Stimulated activated CD4-positive, alpha-beta T cell treated with anti-CD3 and anti-CD28 coated beads, Interleukin-2, amount 100 ng/mL, for 24 hours (primary cell): Measurements from ENCODE around the gene LEF1.

Experiments
- DNase-seq, 2 donors: peaks; one replicate each; pipeline ENCODE4 v3.0.0-alpha.2; 2020

Gene LEF1

DNA sequence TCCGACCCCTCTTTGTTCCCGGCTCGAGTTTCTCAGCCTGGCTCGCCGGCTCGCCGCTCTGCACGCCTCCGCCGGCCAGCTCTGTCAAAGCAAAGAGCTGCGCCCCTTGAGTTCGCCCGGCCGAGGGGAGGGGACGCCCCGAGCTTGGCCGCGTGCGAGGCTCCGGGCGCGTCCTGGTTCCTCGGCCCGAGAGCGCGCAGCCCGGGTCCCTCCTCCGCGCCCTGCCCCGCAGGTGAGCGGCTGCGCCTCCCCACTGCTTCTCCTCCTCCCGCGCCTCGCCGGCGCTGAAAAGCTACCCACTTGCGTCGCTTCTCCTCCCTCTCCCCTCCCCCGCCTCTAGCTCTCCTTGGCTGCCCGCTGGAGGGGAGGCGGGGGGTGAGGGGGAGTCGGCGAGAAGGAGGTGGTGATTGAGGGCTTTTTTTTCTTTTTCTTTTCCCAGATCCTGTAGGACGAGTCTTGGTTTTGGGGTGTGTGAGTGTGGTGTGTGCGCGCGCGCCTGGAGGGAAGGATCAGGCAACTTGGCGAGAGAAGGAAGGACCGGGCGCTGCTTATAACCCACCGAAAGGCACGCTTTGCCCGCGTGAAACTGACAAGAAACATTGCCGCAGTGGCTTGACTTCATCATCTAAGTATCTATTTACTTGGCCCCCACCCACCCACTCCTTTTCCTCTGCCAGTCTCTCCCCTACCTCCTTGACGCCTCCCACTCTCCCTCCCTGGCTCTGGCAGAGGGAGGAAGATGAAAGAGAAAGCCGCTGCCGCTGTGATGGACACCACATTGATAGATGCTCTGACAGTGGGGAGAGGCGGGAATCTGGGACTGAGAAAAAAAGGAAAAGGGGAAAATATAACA, at the start of gene LEF1:
Gene LEF1, minus strand, starts transcription at position 262 of the 853 bp plus-strand sequence. CDS start 1,165 bp downstream, outside the sequence.
- DNase-seq = peak; percentile 77 to 79

DNA sequence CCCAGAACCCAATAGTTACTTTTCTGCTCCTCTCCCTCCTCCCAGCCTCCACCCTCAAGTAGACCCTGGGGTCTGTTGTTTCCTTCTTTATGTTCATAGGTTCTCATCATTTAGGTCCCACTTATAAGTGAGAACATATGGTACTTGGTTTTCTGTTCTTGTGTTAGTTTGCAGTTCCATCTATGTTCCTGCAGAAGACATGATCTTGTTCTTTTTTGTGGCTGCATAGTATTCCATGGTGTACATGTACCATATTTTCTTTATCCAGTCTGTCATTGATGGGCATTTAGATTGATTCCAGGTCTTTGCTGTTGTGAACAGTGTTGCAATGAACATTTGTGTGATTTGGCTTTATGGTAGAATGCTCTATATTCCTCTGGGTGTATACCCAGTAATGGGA, 47.8 kb upstream of the LEF1 start:
- DNase-seq = no peak

DNA sequence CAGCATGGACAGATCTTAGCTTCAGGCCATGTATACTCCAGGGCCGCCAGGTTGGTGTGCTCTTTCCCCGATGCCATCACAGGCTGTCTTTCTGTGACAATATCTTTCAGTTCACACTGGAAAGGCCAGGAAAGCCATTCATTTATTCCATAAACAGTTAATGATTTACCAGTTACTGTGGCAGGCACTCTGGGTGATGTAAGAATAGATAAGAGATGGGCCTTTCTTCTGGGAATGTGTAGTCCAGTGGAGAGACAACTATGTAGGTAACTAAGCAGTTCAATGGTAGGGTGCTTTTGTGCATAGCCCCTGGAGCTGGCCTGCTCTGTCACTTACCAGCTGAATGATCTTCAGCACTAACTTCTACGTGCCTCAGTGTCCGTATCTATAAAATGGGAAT, 46.3 kb upstream of the LEF1 start:
- DNase-seq = no peak

DNA sequence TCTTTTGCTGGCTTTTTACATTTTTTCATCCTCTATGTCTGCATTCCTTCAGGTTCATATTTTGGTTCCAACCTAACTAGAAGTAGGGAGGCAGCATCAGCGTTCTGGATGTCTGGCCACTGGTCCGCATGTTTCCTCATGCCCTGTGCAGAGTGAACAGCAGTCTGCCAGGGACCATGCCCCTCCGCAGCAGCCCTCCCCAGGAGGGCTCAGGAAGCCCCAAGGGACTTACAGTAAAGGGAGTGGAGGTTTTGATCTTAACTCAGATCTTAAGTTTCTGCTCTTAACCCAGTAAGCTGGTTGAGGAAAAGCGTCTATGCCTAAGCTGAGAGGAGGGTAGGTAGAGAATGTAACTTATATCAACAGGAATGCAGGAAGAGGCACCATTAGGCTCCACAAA, 45.0 kb upstream of the LEF1 start:
- no peak for DNase-seq

DNA sequence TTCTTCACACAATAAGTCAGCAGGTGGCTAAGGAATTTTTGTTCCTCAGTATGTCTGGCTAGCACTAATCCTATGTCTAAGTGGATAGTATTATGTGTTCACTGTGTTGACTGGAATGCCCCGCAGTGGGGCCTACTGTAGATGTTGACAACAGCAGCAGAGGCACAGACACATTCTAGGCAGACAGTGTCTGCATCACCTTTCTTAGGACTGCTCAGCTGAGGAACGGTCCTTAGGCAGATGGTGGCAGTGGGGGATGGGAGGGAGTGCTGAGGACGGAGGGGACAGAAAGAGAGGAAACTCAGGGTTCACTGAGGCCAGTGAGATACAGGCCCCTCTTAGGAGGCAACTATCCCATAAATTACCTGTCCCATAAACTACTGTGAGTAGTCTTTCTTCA, 44.6 kb upstream of the LEF1 start:
- DNase-seq = no peak

DNA sequence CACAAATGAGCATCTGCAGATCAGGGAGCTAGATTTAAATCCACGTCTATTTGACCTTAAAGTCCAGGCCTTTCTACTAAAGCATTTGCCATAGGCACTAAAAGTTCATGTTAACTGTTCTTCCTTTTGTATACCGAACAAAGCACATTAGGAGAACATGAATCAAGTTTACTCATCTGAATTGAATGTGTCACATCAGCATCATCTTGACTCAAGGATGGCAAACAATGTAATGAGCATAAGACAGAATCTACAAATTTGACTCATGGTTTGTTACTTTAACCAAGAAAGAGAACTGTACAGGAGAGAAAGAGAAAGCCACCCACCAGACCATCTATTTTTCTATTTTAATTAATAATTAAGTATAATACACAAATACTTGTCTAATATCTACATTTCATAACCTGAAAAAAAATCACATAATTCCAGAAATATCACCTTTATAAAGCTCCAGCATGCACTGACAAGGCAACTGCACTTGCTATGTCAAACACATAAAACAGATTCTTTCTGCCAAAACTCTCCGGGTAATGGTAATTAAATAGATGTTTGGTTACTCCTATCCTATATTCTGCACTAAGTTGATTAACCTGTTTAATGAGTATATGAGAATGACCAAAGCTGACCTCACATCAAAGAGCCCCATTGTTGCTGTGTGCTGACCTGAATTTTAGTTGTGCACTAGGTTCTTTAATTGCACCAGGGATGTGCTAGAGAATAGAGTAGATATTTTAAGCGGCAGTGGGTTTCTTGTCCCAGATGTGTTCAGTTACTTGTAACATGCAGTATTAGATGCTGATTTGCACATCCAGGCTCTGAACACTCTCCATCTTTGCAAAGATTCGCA, 42.5 kb upstream of the LEF1 start:
- no peak for DNase-seq

DNA sequence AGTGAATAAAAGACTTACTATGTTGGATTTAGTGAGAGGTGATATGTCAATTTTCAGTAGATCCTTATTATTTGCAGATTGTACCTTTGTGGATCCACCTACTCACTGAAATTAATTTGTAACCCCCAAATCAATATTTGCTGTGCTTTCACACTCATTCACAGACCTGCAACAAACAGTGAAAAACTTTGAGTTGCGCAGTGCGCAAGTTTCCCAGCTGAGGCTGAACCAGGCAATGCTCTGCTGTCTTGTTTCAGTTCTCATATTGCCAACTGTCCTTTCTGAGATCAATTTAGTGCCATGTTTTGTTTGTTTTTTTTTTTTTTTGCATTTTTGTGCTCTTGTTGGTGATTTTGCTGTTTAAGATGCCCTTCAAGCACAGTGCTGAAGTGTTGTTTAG, 40.8 kb upstream of the LEF1 start:
- no peak for DNase-seq

DNA sequence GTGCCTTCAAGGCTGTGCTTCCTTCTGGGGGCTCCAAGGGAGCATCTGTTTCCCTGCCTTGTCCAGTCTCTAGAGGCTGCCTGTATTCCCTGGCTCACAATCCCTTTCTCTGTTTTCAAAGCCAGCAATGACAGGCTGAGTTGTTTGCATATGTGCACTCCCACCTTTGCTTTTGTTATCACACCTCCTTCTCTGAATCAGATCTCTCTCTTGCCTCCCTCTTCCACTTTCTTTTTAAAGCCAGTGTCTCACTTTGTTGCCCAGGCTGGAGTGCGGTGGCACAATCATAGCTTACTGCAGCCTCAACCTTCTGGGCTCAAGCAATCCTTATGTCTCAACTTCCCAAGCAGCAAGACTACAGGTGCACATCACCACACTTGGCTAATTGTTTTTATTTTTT, 37.1 kb upstream of the LEF1 start:
- peak in 1 of 2 donors; percentile 5 for DNase-seq

DNA sequence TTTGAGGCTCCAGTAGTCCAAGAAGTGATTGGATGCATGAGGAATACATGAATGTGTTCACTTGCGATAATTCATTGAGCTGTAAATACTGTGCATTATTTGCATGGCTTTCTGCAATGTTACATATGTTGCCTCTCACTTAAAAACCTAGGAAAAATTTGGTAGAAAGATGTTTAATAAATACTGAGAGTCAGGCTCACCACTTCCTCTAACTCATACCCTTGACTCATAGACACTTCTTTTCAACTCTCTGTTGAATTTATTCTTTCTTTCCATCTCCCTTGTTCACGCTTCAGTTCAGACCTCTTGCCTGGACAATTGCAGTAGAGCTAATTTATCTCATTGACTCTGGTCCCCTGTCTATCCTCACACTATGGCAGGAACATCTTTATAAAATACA, 35.8 kb upstream of the LEF1 start:
- no peak for DNase-seq

DNA sequence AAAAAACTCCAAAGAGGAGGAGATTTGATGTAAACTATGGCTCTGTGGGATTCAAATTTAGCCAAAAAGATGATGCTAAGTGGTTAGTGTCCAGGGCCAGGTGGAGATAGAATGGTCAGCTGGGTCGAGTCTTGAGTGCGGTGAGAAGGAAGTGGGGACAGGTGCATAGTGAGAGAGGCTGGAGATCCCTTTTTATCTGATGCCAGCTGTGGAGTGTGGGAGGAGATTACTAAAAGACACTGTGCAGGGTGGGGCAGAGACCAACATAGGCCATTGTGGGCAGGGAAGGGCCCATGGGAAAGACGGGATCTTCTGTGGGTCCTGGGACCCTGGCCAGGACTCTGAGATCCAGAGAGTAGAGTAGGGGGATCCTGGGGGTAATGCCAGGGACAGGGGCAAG, 34.6 kb upstream of the LEF1 start:
- DNase-seq = no peak

DNA sequence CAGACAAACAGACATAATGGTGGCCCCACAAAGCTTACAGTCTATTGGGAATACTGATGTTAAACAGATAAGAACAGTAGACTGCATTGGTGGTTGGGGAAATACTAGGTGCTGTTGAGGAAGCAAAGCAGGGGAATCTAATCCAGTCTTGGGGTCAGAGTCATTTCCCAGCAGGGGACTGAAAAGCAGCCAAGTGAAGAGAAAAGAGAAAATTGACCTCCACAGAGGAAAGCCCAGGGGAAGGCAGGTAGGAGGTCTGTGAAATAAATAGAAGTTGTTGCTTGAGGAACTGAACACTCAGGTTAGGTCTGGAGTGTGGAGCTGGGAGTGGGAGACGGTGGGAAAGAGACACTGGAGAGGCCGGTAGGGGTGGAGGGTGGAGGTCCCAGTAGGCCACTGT, 33.0 kb upstream of the LEF1 start:
- DNase-seq = no peak

DNA sequence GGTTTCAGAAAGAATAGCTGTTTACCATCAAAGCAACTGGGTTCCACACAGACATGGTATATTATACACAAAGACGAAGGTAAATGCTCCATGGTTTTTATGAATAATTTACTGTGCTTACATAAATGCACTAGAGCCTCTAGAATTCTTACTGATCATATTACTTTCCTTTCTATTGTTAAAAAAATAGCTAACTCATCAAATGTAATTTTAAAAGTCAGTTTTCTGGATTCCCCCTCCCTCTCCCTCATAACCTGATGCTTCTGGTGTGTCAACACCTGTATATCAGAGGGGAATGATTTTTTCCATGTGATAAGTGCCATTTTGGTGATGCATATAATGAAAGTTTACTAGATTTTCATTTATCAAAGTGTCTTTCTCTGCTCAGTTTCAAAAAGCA, 31.1 kb upstream of the LEF1 start:
- DNase-seq = no peak

DNA sequence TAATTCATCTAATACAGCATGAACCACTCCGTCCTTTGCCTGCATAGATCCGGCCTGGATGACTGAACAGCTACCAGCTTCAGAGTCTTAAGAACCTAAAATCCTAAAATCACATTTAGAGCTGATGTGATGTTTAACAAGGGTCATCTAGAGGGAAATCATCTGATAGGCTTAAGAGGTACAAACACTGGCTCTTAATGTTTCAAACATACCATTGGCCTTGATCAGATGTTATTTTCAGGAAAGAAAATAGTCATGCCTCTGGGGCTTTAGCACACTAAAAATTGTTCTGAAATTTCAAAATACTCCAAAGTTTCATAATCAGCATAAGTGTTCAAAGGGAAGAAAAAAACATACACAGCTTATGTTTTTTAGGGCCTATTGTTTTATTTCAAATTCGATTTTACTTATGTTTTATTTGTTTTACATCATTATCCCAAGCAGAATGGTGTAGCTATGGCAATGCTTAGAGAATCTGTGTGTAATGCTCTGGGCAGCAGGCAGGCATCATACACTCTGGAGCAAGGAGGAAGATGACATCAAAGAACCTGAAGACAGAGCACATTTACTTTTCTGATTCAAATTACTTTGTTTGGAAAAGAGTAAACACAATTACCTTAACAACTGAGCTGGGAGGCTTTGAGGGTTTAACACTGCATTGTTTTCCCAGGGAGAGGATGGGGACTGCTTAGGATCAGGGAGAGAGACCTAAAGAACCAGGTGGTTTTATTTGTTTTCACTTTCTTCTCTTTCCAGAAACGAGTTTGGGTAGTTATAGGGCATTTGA, 25.3 kb upstream of the LEF1 start:
- DNase-seq = no peak

DNA sequence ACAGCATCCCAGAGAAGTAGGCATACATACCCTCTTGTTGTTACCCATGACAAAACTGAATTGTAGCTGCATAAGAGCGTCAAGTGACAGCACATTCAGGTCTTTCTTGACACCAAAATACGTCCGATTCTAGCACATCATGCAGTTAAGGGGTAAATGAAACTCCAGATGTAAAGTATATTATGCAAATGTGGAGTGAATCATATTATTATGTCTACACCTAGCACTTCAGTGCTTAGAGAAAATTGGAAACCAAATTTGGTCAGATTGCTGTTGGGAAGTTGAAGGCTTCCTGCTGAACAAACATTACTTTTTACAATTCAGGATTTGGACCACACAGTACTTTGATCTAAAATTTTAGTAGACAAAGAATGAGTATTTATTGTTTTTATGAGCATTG, 24.2 kb upstream of the LEF1 start:
- DNase-seq = no peak

DNA sequence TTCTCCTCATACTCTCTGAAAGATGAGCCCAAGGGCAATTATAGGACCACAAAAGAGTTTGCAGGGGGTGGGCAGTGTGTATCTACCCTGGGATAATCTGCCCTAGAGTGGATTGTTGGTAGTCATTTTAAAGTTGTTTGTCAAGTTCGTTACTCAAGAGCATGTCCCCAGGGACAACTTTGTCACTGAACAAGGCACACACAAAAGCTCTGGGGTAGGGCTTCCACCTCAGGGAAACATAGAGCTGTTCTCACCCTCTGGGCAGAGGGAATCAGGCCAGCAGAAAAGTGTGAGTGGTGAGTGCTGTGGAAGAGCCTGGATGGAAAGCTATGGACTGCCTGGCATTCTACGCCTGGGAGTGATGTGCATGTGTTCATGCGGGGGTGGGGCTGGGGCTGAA, 23.3 kb upstream of the LEF1 start:
- no peak for DNase-seq

DNA sequence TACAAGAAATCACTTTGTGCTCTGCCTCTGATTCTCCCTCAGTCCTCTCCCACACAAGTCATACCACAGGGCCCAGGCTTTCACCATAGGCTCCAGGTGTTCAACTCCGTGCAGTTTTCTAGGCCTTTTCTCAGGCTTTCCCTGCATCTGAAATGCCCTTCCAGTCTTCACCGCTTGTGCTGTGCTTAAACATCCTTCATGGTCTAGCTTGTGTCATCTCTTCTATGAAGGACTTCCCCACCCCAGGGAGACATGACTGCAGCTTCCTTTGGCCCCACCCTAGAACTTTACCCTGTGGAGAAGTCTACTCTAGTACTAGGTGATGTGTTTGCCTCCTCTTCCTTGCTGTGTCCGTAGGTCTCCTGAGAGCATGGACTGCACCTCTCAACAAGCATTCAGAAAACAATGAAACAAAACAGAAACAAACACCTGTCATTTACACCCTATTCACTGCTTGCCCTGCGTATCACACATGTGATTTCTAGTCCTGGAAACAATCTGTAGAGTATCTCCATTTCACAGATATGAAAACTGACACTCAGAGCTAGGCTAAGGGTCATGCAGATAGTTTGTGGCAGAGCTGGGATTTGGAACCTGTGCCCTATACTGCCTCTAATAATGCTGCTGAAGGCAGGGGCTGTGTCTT, 22.7 kb upstream of the LEF1 start:
- DNase-seq = no peak

DNA sequence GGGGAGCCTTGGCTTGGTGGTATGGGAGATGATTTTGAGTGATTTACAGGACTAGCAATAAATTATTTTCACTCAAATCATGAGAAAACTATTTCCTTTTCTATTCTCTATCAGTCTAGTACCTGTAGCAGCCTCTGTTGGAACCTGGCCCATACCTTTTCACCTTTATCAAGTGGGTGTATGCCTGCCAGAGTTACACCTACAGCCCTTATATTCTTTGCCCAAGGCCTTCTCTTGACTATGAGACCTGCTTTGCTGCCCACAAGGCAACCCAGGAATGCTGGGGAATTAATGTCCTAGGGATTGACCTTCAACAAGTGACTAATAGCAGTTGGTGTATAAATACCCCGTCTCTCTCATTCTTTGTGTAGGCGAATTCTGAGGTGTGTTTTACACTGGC, 20.0 kb upstream of the LEF1 start:
- no peak for DNase-seq

DNA sequence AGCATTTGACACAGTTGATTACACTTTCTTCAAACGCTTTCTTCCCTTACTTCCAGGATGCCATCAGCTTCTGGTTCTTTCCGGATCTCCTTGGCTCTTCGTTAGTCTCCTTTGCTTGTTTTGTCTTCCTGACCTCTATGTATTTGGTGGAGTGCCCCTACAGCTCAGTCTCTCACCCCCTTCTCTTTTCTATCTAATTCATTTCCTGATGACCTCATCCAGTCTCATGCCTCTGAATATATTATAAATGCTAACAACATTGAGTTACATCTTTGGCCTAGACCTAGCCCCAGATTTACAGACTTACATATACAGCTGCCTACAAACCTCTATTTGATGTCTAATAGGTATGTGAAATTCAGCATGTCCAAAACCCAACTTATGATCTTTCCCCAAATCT, 16.5 kb upstream of the LEF1 start:
- no peak for DNase-seq

DNA sequence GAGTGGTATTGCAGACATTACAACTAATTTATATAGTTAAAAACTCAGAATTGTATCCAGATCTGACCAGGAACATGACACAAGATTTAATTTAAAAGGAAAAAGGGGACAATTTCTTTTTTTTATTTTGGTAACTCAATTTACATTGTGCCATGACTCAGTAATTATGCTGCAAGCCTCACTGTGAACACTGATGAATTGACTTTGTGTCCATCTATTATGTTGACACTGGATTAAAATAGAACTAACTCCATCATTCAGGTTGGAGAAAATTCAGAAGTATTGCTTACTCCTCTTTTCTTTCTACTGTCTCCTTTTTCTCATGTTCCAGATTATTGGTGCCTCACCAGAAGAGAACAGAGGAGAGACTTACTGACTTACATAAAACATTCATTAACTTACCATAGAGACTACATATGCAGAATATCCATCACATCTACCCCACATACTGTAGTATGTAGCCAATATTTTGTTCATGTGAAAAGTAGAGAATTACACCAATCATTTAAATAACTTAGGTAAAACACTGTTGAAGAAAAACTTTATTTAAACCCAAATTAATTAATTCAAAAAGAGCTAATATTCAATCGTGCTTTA, 15.8 kb upstream of the LEF1 start:
- no peak for DNase-seq

DNA sequence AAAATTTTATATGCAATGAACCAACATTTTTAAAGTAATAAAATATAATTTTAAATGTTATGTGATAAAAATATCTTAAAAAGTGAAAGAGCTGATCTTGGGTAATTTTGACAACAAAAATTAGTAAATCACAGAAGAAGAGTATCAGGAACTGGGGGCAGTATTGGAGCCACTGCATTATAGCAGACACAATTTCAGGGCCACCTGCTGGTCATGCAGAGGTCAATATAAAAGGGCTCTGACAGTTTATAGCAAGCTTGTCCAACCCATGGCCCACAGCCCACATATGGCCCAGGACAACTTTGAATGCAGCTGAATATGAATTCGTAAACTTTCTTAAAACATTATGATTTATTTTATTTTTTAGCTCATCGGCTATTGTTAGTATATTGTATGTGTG, 13.0 kb upstream of the LEF1 start:
- DNase-seq = no peak

DNA sequence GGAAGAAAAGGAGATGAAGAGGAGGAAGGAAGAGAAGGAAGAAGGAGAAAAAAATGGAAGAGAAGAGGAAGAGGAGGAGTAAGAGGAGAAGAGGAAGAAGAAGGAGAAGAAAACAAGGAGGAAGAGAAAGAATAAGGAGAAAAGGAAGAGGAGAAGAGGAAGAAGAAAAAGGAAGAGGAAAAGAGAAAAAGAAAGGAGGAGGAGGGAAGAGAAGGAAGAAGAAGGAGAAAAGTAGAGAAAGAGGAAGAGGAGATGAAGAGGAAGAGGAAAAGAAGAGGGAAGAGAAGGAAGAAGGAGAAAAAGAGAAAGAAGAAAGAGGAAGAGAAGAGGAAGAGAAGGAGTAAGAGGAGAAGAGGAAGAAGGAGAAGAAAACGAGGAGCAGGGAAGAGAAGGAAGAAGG, 11.8 kb upstream of the LEF1 start:
- DNase-seq = no peak

DNA sequence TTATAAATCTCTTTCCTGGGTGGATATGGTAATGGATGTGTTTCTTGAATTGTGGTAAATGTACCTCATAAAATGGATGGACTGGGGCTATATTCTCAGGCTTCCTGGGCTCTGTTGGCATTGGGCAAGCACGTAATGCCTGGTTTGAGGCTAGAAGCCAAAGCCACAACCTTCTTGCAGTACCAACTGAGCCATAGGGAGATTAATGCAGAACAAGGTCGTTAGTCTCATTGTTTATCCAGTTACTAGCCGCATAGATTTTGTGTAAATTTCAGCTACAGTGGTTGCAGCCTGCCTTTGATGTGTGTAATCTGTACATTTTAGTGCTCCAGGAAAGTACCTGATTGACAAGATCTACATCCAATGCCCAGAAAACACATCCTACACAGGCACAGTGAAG, 7.2 kb upstream of the LEF1 start:
- no peak for DNase-seq

DNA sequence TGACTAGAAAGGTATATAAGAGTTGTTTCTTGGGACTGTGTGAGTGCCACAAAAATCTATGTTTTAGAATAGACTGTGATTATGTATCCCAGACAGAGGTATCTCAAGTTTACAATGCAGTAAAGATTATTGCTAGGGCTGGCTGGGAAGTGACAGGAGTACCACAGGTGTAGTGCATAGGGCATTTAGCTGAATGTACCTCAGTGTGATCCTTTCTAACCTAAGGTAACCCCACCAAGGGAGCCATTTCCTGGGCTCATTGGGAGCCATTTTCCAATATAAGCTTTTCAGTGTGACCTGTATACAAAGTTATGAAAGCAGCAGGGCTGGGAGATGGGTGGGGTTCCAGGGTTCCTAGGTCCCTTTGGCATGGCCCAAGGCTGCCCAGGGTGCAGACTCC, 6.1 kb upstream of the LEF1 start:
- no peak for DNase-seq
